ENCODE measurements around the gene POLR2E. TPM values are rescaled to one million over a fixed set of nuclear protein-coding genes. Genes with fewer than 3 reads are reported as not detected.

POLR2E gene
- total RNA-seq: 100 to 1,000 TPM in 1 of 2 donors, 10 to 100 TPM in 1; 89.9 to 105 TPM
- long read RNA-seq, donor 1, transcript POLR2E-213 (8 exons, 2,831 nt): major isoform, 55 of 68 reads
- long read RNA-seq, donor 1, partial matches to known transcripts: 6 of 68 reads
- long read RNA-seq, donor 1, other reads (novel, unspliced or antisense): 5 of 68 reads
- long read RNA-seq, donor 2, transcript POLR2E-213 (8 exons, 2,831 nt): major isoform, 307 of 347 reads
- long read RNA-seq, donor 2, partial matches to known transcripts: 5 of 347 reads
- long read RNA-seq, donor 2, other reads (novel, unspliced or antisense): 28 of 347 reads

- DNase-seq (ENCODE audit: low spot score): peak; percentile 100
- intact Hi-C loops (cut with DNase I): loop anchor here in 1 of 2 donors (1.0 kb wide), 2 partner anchors 25 to 44 kb away; no protein-coding TSS in a partner anchor
Observed at GRCh38 chr19:1094978-1095701, at the start of gene POLR2E. TSS of gene POLR2E (minus strand) at chr19:1095375. CDS start at chr19:1095315, 60 bp downstream.

- intact Hi-C loops (cut with DNase I): no loop called here
- no peak for DNase-seq (ENCODE audit: low spot score)
Observed at GRCh38 chr19:1144741-1145140, 49.6 kb upstream of the POLR2E start.

- DNase-seq (ENCODE audit: low spot score): no peak
- intact Hi-C loops (cut with DNase I): no loop called here
Observed at GRCh38 chr19:1143828-1144399, 48.7 kb upstream of the POLR2E start.

GRCh38 chr19:1141944-1142343, 46.8 kb upstream of the POLR2E start:
- intact Hi-C loops (cut with DNase I): no loop called here
- DNase-seq (ENCODE audit: low spot score): no peak

- DNase-seq (ENCODE audit: low spot score): no peak
- intact Hi-C loops (cut with DNase I): no loop called here
Observed at GRCh38 chr19:1140272-1141027, 45.3 kb upstream of the POLR2E start.

- intact Hi-C loops (cut with DNase I): no loop called here
- DNase-seq (ENCODE audit: low spot score): no peak
Observed at GRCh38 chr19:1139126-1139525, 44.0 kb upstream of the POLR2E start.

GRCh38 chr19:1138121-1138520, 42.9 kb upstream of the POLR2E start:
- intact Hi-C loops (cut with DNase I): no loop called here
- no peak for DNase-seq (ENCODE audit: low spot score)

- intact Hi-C loops (cut with DNase I): no loop called here
- no peak for DNase-seq (ENCODE audit: low spot score)
Observed at GRCh38 chr19:1136621-1137317, 41.6 kb upstream of the POLR2E start.

GRCh38 chr19:1136201-1136600, 41.0 kb upstream of the POLR2E start:
- intact Hi-C loops (cut with DNase I): no loop called here
- no peak for DNase-seq (ENCODE audit: low spot score)

GRCh38 chr19:1135454-1135853, 40.3 kb upstream of the POLR2E start:
- DNase-seq (ENCODE audit: low spot score): no peak
- intact Hi-C loops (cut with DNase I): loop anchor here in 1 of 2 donors (2.0 kb wide), 1 partner anchor 15 kb away; no protein-coding TSS in a partner anchor

- intact Hi-C loops (cut with DNase I): loop anchor here in 1 of 2 donors (2.0 to 5.0 kb wide), 2 partner anchors 16 to 38 kb away; partner anchors contain the start of gene SBNO2
- DNase-seq (ENCODE audit: low spot score): no peak
Observed at GRCh38 chr19:1134431-1134830, 39.3 kb upstream of the POLR2E start.

- intact Hi-C loops (cut with DNase I): loop anchor here in 1 of 2 donors (5.0 kb wide), 1 partner anchor 39 kb away; the partner anchor contains the start of gene SBNO2
- DNase-seq (ENCODE audit: low spot score): no peak
Observed at GRCh38 chr19:1133471-1133929, 38.3 kb upstream of the POLR2E start.

- DNase-seq (ENCODE audit: low spot score): no peak
- intact Hi-C loops (cut with DNase I): loop anchor here in 1 of 2 donors (5.0 kb wide), 1 partner anchor 40 kb away; the partner anchor contains the start of gene SBNO2
Observed at GRCh38 chr19:1132552-1133383, 37.6 kb upstream of the POLR2E start.

GRCh38 chr19:1131718-1132551, 36.8 kb upstream of the POLR2E start:
- peak; percentile 99 for DNase-seq (ENCODE audit: low spot score)
- intact Hi-C loops (cut with DNase I): loop anchor here in 1 of 2 donors (5.0 kb wide), 1 partner anchor 40 kb away; the partner anchor contains the start of gene SBNO2

- no peak for DNase-seq (ENCODE audit: low spot score)
- intact Hi-C loops (cut with DNase I): loop anchor here in 1 of 2 donors (5.0 kb wide), 1 partner anchor 41 kb away; the partner anchor contains the start of gene SBNO2
Observed at GRCh38 chr19:1130771-1131717, 35.9 kb upstream of the POLR2E start.

- DNase-seq (ENCODE audit: low spot score): no peak
- intact Hi-C loops (cut with DNase I): no loop called here
Observed at GRCh38 chr19:1129535-1129934, 34.4 kb upstream of the POLR2E start.
